Astrocyte (in vitro differentiated cells and primary cell): ENCODE data around the gene CDC26.

Experiments used
- EZH2 ChIP-seq: IDR thresholded peaks from 2 replicates; pipeline ENCODE4 v1.6.1; 2012; ENCODE audit warnings: mild to moderate bottlenecking, low read length, inconsistent platforms; ENCODE audit not compliant: insufficient read depth
- TF ChIP-seq, protein P1 (sequence below): IDR thresholded peaks from 2 replicates; pipeline ENCODE4 v1.5.1; 2011; ENCODE audit warnings: low read depth, mild to moderate bottlenecking, inconsistent platforms, low read length, moderate library complexity; ENCODE audit not compliant: insufficient read depth

DNA sequence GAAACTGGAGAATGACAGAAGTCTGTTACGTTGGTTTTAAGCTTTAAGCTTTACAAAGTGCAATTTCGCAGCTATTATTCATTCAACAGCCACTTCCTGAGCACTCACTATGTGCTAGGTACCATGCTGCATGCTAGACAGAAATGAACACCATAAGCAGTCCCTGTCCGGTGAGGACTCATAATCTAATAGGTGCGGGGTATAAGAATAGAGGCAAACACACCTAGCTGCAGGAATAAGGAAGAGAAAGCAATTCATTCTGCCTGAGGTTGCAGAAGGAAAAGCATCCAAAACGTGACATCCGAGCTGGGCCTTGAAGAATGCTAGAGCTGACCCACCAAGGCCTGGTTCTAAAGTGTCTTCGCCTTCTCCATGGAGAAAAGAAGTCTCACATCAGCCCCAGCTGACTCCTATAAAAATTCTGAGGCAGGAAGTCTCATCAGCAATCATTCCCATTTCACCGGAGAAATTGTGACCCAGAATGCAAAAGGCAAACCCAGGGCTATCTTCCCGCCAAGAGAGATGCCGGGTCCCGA, 54.8 kb downstream of the CDC26 start:
- TF ChIP-seq, protein P1, sequence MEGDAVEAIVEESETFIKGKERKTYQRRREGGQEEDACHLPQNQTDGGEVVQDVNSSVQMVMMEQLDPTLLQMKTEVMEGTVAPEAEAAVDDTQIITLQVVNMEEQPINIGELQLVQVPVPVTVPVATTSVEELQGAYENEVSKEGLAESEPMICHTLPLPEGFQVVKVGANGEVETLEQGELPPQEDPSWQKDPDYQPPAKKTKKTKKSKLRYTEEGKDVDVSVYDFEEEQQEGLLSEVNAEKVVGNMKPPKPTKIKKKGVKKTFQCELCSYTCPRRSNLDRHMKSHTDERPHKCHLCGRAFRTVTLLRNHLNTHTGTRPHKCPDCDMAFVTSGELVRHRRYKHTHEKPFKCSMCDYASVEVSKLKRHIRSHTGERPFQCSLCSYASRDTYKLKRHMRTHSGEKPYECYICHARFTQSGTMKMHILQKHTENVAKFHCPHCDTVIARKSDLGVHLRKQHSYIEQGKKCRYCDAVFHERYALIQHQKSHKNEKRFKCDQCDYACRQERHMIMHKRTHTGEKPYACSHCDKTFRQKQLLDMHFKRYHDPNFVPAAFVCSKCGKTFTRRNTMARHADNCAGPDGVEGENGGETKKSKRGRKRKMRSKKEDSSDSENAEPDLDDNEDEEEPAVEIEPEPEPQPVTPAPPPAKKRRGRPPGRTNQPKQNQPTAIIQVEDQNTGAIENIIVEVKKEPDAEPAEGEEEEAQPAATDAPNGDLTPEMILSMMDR = no peak
- TF ChIP-seq EZH2 = no peak
